SJSA1 (cell line): ENCODE data around the gene PRR36. TPM values are rescaled to one million over a fixed set of nuclear protein-coding genes. Genes with fewer than 3 reads are reported as not detected.

Source experiments
- DNase-seq, 2 experiments: peaks; one replicate each; pipeline ENCODE4 v3.0.0-alpha.2; 2015 to 2020; ENCODE audit warnings: low spot score in 2 of 2, low read depth in 1 of 2
- H3K27ac ChIP-seq: fragments of 250-450 bp; sonication (Bioruptor Pico); 2 replicates; pipeline ENCODE4 v1.5.1; 2020; ENCODE audit warnings: mild to moderate bottlenecking, moderate library complexity
- H3K27me3 ChIP-seq: fragments of 250-450 bp; sonication (Bioruptor Pico); replicated peaks from 2 replicates; pipeline ENCODE4 v1.5.1; 2020; ENCODE audit warnings: mild to moderate bottlenecking, moderate library complexity
- H3K36me3 ChIP-seq: fragments of 250-450 bp; sonication (Bioruptor Pico); 2 replicates; pipeline ENCODE4 v1.5.1; 2020; ENCODE audit warnings: mild to moderate bottlenecking
- H3K4me1 ChIP-seq: fragments of 250-450 bp; sonication (Bioruptor Pico); replicated peaks from 2 replicates; pipeline ENCODE4 v1.6.1; 2021; ENCODE audit warnings: mild to moderate bottlenecking
- H3K4me3 ChIP-seq: fragments of 250-450 bp; sonication (Bioruptor Pico); 2 replicates; pipeline ENCODE4 v1.5.1; 2020; ENCODE audit warnings: mild to moderate bottlenecking
- H3K9me3 ChIP-seq: fragments of 250-450 bp; sonication (Bioruptor Pico); replicated peaks from 2 replicates; pipeline ENCODE4 v1.5.1; 2020; ENCODE audit warnings: mild to moderate bottlenecking
- total RNA-seq: library from RNA; depleted of rRNA; stranded (reverse); fragments of >200 nt; shearing (Covaris generic); gene quantifications from 2 replicates; pipeline ENCODE4 v1.2.3, GENCODE V29; 2014; rRNA removed

PRR36 gene
- total RNA-seq, 1 experiment from 2014 or later: not detected

- Histone ChIP-seq H3K27me3 (peaks cover 5% of the 10 kb centered on the region; the same call in 1 of the 2 replicates), H3K27ac (no peak overlapping the region), H3K9me3 (peaks cover 3% of the 10 kb centered on the region; the same call in 1 of the 2 replicates), H3K4me1 (no peaks in the 10 kb centered on the region), H3K36me3 (no peaks in the 10 kb centered on the region), H3K4me3 (no peak overlapping the region)
- DNase-seq: no peak
Measured at GRCh38 chr19:7819337-7819736, 54.9 kb downstream of the PRR36 start.

- Histone ChIP-seq H3K27me3 (peaks cover 5% of the 10 kb centered on the region; the same call in 1 of the 2 replicates), H3K36me3 (no peaks in the 10 kb centered on the region), H3K9me3 (peaks cover 3% of the 10 kb centered on the region; the same call in 1 of the 2 replicates), H3K27ac (no peak overlapping the region), H3K4me1 (no peaks in the 10 kb centered on the region), H3K4me3 (no peak overlapping the region)
- no peak for DNase-seq
Measured at GRCh38 chr19:7818806-7819205, 55.4 kb downstream of the PRR36 start.

Other genes with a start within 250 kb of the PRR36 start
- 32.0 and 35.0 TPM in 2 replicates for gene XAB2, start 244.8 kb downstream of the PRR36 start, total RNA-seq
- gene PET100, start 244.6 kb downstream of the PRR36 start, total RNA-seq: 32.5 and 68.2 TPM in 2 replicates
- gene PCP2, start 240.7 kb downstream of the PRR36 start, total RNA-seq: not detected in 2 replicates
- gene STXBP2, start 237.3 kb downstream of the PRR36 start, total RNA-seq: 0.13 TPM in 1 of 2 replicates, not detected in the other
- not detected in 2 replicates for gene RETN, start 205.3 kb downstream of the PRR36 start, total RNA-seq
- not detected in 2 replicates for gene MCEMP1, start 197.3 kb downstream of the PRR36 start, total RNA-seq
- gene TRAPPC5, start 193.6 kb downstream of the PRR36 start, total RNA-seq: 129 and 131 TPM in 2 replicates
- not detected in 2 replicates for gene FCER2, start 172.3 kb downstream of the PRR36 start, total RNA-seq
- not detected in 2 replicates for gene CLEC4G, start 142.3 kb downstream of the PRR36 start, total RNA-seq
- gene CD209, start 126.9 kb downstream of the PRR36 start, total RNA-seq: not detected in 2 replicates
- gene CLEC4M, start 111.1 kb downstream of the PRR36 start, total RNA-seq: not detected in 2 replicates
- 15.6 and 16.3 TPM in 2 replicates for gene EVI5L, start 44.2 kb downstream of the PRR36 start, total RNA-seq
- gene LRRC8E, start 14.1 kb upstream of the PRR36 start, total RNA-seq: 1.9 and 2.1 TPM in 2 replicates
- 3.2 and 9.7 TPM in 2 replicates for gene MAP2K7, start 29.5 kb upstream of the PRR36 start, total RNA-seq
- gene TGFBR3L, start 40.4 kb upstream of the PRR36 start, total RNA-seq: not detected in 2 replicates
- gene SNAPC2, start 45.9 kb upstream of the PRR36 start, total RNA-seq: 26.6 and 27.8 TPM in 2 replicates
- not detected in 2 replicates for gene CTXN1, start 51.7 kb upstream of the PRR36 start, total RNA-seq
- gene TIMM44, start 69.3 kb upstream of the PRR36 start, total RNA-seq: 49.6 and 65.3 TPM in 2 replicates
- gene ELAVL1, start 131.3 kb upstream of the PRR36 start, total RNA-seq: 39.5 and 74.6 TPM in 2 replicates
- not detected in 2 replicates for gene CCL25, start 178.4 kb upstream of the PRR36 start, total RNA-seq